Superior temporal gyrus (tissue), 1 donor: ENCODE results near the gene HVCN1.

Source experiments
- DNase-seq: peaks from one replicate; pipeline ENCODE4 v3.0.0-alpha.2; 2016; ENCODE audit errors: extremely low spot score

HVCN1 gene

DNA sequence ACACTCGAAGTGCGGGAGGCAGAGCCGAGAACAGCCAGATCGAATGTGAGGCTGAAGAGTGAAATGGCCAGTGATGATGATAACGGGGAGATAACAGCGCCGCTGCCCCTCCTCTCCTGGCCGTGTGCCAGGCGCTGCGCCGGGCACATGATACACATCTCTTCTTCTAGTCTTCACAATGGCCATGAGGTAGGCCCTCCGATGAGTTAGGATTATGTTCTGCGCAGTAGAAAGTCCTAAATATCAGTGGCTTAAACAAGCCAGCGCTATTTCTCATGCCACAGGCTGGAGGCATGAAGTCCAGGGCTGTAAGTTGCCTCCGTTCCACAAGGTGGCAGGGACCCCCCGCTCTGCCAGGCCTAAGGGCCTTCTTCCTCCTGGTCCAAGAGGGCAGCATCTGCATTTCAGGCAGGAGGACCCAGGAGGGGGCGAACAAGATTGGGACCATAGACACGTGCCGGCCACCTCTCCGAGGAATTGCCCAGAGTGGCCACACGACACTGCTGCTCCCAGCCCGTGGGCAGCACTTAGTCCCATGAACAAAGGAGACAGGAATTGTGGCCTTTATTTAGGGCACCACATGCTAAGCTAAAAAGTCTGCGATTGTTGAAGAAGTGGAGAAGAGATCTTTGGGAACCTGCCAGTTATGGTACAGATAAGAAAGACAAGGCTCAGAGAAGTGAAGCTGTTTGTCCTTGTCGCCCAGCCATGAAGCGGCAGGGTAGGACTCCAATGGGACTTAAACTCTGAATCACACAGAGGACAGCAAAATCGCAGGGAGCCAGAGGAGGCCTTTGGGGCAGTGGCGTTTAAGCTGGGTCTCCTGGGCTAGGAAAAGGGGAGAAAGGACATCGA, 10.9 kb upstream of the HVCN1 start:
- DNase-seq = no peak

DNA sequence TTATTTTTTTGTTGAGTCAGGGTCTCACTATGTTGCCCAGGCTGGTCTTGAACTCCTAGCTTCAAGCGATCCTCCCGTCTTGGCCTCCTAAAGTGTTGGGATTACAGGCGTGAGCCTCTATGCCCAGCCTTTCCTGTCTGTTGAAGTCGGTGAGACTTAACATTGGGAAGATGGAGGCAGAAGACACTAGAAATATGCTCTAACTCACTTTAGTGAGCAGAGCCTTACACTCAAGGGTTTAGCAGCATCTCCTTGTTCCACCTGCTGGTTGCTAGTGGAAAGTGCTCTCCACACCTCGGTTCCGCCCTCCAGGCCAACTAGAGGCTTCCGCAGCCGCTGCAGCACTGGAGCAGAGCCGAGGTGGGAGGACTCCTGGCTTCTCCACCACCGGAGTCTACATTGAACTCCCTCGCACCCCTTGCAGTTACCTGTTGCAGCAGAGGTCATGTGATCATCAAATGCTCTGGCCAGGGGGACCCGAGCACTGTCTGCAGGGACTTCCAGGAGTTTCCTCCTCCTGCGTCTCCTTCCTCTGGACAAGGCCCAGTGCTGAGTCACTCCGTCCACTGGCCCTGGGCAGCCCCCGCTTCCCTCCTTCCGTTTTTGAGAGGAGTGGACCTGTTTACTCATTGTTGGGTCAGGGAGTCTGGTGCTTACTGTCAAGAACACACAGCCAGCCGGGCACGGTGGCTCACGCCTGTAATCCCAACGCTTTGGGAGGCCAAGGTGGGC, 9.4 kb upstream of the HVCN1 start:
- peak; percentile 51 for DNase-seq

DNA sequence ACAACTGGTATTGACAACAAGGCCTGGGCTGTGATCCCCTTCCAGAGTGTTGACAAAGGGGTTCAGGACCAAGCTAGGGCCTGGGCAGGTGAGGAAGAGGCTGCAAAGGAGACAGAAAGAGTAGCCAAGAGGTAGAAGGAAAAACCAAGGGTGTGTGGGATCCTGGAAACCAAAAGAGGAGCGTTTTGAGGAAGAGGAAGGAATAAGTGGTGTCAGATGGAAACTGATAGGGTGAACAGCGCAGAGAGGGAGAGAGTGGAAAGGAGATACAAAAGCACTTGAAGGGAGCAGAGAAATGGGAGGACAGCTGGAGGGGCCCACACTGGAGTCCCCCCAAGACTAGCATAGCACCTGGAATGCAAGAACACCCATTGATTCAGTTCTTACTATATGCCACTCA, 8.3 kb upstream of the HVCN1 start:
- no peak for DNase-seq

DNA sequence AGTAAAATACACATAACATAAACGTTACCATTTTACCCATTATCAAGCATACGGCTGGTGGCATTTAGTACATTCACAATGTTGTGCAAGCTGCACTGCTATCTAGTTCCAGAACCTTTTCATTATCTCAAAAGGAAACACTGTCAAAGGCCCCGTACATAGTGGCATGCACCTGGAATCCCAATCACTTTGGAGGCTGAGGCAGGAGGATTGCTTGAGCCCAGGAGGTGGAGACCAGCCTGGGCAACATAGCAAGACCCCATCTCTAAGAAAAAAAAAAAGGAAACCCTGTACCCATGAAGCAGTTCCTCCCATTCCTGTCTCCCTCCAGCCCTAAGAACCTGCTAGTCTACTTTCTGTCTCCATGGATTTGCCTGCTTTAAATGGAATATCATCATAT, 7.4 kb upstream of the HVCN1 start:
- DNase-seq = no peak

DNA sequence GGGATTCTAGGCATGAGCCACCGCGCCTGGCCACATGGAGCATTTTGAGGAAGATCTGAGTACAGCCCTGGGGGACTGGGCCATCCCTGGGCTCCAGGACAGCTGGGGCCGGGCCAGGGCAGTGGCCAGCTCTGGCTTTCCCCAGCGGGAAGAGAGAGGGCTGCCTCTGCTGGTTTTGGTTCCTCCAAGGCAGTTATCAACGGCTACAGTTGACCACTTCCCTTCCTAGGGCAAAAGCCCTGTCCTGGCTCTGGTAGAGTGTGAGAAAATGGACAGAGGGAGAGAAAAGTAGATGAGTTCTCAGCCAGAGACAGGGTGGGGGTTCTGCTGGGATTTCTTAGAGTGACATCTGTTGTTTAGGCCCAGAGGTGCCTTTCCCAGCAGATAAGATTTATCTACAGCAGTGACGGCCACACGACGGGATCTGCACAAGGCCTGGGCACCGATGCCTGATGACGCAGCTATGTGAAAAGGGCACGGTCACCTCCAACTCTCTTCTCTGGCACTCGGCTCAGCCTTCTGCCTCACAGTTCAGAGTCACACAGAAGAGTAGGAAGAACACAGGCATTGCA, 5.5 kb upstream of the HVCN1 start:
- no peak for DNase-seq

DNA sequence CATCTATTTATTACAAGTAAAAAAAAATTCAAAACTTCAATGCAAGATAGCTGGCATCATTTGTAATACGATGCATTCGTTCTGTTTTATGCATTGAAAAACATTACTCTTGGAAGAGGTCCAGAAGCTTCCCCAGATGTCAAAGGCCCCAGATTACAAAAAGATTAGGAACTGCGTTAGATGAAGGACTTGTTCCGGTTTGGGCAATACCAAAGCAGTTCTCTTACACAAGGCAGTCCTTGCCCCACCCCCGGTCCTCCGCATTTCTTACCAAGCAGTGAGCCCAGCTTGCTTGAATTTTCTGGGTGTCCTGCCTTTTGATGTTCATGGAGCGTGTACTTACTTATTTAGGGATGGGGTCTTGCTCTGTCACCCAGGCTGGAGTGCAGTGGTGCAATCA, 4.8 kb upstream of the HVCN1 start:
- no peak for DNase-seq

DNA sequence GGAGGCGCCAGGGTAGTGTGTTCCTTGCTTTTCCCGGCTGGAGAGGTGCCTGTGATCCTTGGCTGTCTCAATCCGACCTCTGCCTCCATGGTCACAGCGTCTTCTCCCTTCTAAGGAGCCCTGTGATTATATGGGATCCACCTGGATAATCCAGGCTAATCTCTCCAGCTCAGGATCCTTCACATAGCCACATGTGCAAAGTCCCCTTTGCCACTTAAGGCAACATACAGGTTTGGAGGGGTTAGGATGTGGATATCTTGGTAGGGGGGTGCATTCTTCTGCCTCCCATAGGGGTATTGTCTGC, 1.2 kb upstream of the HVCN1 start:
- DNase-seq = no peak

DNA sequence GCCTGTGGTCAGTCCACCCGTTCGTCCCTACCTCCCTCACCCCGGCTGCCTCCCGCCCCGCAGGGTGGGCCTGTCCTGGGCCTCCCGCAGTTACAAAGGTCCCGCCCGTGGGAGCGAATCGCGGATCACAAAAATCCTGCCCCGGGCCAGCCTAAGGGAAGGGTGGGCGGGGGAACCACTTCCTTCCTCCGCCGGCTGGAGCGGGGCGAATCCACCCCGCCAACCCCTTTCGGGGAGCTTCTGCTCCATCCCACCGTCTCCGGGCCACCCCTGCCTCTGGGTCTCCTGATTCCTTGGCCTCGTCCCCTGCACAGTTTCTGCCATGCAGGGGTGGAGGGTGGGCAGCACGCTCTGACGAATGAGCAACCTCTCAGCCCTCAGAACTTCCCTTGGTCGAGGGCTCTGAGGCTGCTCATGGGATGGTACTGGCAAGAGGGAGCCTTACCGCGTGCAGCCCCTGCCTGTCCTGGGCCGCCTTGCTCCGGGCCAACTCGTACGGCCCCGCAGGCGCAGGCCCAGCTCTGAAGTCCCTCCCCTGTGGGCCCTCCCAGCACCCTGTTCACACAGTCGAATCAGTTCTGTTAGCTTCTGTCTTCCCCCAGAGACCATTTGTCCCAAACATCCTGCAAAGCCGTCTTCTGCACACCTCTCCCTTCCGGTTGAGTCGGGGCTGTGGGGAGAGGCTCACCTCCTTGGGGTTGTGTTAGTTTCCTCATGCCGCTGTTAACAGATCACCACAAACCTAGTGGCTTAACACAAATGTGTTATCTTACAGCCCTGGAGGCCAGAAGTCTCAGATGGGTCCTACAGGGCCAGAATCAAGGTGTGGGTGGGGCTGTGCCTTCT, 589 bp upstream of the HVCN1 start:
- DNase-seq = no peak

DNA sequence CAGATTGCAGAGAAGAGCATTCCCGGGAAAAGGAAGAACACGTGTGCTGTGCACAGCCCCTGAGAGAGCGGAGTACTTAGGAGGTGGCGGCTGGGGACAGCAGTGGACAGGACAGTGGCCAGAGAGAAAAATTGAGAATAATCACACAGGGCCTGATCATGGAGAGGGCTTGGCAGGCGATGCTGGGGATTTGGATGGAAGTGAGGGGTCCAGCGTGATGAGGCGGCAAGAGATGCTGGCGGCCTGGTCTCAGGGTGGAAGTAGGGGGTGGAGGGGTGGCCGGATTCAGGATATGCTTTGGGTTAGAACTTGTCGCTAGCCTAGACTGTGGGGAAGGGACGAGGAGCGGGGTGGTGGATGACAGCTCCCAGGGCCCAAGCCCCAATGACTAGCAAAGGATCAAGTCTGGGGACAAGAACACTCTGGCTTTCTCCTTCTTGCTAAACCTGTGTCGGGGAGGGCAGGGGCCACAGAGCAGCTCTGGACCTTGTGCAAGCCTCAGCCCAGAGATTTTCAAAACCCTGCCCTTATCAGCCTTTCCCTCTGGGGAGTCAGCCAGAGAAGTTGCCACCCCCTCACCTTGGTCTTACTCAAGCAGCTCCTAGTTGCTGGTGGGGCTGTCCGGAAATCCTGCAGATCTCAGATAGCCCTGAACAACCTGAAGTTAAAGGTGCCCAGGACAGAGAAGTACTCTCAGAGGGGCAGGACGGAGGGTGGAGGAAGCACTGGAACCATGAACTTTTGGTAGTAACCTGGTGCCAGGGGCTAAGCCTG, 1.3 kb downstream of the HVCN1 start:
- no peak for DNase-seq

DNA sequence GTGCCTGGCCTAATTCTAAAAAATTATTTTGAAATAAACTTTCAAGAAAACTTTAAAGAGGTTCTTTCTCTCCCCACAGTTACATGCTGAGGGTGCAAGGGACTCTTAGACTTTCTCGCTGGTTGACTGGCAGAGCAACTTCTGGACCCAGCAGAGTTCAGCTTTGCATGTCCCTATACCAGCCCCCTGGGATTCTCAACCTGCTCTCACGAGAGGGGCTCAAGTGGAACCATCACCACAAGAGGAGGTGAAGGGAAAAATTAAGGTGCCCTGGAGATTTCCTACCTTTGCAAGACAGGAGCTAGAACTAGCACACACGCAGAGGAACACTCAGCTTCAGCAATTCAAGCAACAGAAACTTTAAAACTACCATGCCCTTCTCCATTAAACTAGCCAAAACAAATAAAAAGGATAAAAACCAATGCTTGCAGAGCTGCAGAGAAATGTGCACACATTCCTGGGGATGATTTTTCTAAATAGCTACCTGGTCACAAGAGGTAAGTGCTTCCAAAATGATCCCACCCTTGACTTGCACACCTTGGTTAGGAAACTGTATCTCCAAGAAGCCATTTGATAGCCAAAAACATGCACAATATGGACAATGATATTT, 2.5 kb downstream of the HVCN1 start:
- DNase-seq = no peak

DNA sequence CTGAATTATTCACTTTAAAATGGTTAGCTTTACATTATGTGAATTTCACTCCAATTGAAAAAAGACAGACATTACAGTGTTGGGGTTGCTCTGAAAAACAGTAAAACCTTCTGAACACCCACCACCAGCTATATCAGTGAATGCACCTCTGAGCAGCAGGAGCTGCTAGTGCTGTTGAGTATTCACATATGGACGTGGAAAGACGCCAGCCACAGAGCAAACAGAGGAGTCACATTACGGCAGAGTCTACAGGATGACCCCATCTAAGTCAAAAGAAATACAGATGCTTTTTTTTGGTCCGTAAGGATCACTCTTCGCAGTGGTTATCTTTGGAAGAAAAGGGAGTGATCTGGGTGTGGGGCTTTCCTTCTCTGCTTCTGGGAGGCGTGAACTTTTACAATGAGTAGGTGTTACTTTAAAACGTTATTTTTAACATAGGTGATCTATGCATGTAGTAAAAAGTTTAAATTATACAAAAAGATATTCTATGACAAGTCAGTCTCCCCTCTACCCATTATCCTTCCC, 4.5 kb downstream of the HVCN1 start:
- no peak for DNase-seq

DNA sequence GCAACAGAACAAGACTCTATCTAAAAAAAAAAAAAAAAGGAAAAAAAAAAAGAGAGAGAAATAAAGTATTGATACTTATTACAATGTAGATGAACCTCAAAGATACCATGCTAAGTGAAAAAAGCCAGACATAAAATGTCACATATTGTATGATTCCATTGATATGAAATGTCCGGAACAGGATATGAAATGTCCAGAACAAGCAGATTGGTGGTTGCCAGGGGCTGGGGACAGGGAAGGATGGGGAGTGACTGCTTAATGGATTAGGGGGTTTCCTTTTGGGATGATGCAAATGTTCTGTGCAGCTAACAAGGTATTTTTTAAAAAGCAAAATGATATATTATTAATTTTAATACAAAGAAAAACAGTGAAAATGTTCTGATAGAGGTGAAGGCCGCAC, 5.0 kb downstream of the HVCN1 start:
- no peak for DNase-seq

DNA sequence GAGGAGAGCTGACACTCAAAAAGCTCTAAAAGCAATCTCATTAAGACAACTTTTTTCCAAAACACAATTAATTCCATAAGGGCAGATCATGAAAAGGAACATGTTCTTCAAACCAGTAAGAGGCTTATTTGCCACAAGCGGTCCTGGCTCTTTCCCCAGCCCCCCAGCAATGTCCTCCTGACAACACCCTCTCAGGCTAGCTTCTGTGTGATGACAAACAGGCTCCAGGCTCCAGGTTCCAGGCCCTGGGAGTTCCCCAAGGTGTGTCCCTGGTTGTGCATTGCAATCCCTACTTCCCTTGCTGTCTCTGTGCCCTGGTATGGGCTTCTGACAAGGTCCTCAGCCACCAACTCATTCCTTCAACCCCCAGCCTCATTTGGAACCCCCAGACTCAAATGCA, 8.9 kb downstream of the HVCN1 start:
- no peak for DNase-seq

DNA sequence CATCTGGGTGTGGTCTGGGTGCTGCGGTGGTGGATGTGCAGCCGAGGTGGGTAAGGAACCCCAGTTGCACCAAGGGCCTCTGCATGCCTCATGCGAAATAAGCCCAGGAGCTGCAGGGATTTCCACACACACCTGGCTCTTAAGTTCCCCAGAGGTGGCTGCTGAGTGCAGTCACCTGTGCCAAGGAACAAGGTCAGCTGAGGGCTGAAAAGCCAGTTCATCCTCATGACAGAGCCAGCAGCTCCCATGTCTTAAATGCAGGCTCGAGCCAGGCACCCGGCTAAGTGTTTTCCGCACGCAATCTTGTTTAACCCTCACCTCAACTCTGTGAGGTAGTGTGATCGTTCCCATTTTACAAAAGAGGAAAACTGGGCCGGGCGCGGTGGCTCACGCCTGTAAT, 9.7 kb downstream of the HVCN1 start:
- DNase-seq = no peak

DNA sequence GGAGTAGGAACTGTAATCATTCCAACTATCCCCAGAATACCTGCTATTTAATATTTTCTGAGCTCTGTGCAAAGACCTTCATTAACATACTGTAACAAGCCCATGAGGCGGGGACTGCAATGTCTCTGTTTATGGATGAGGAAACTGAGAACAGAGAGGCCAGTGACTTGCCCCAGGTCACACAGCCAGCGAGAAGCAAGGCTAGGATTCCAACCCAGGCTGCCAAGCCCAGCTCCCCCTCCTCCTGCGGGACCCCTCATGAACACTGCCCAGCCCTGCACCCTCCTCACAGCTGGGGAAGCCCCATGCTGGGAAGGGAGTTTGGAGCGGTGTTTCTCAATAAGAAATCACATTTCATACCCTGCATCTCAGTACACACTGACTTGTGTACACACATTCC, 10.9 kb downstream of the HVCN1 start:
- DNase-seq = no peak

DNA sequence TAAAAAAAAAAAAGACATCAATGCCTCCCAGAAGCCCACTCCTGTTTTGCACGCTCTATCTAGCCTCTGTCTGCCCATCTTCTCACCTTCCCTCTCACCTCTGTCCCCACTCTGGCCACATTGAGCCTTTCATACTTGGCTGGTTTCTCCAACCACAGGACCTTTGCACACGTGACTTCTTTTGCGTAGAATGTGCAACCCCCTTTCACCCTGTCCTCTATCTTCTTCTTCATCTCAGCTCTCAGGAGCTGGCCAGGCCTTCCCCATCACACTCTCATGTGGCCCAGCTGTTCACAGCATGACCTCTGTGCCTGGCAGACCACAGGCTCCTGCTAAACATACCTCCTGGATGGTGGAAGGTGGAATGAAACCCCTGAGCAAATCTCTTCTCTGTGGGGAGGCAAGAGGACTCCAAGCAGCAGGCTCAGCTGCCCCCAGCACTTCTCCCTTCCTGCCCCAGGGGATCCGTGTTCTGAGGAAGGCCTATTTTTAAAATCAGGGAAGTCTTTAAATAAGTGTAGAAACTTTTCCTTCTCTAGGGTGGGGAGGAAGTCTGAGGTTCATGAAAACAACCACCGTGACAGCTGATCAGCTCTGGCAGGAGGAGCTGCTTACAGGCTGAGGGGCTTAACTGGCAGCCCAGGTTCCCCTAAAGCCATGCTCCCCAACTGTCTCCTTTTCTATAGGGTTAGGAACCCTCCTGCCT, 11.6 kb downstream of the HVCN1 start:
- no peak for DNase-seq

DNA sequence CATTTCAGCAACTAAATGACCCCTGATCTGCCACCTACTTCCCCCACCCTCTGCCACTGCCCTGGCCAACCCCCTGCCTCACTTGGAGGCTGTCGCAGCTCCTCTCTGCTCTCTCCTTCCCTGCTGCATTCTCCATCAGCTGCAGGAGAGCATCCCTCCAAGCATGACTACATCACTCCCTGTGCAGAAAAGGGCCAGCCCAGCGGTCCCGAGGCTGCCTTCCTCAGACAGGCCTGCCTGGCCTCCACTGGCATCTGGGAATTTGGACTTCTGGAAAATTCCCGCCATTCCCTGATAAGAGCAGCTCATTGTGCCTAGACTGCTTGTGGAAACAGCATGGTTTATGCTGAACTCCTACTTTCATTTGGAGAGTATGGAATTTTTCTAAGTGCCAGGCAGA, 12.7 kb downstream of the HVCN1 start:
- no peak for DNase-seq

DNA sequence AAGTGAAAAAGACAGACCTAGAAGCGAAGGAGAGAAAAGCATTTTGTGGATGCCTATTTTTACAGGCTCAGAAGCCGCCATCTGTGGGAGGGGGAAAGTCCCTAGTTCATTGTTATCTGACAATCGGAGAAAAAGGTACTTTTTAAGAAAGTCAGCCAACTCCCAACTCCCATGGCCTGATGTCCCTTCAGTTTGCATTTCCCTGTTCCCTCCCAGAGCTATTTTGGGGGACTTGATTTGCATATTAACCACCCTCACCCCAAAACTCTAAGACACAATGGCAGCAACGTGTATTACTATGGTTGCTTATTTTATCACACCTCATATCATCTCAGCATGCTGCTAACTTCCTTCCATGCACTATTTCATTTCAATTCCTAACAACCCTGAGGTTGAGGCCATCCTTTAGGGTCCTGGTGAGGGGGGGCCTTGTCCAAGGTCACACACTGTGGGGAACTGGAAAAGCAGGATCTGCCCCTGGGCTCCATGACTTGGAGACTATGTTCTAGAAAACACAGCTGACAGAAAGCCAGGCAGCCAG, 18.7 kb downstream of the HVCN1 start:
- no peak for DNase-seq

DNA sequence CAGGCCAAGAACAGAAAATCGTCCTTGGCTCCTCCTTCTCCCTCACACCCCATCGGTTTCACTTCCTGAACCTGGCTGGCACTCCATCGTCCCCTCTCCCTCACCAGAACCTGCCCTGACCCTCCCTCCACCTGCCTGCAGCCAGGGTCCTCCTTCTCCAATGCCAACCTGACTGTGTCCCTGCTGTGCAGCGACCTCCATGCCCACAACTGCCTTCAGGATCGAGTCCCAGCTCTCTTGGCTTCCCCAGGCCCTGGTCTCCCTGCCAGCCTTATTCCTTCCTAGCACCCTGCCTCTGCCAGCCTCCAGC, 19.8 kb downstream of the HVCN1 start:
- no peak for DNase-seq
